Measurements from ENCODE around the gene KCNH5. TPM values are rescaled to one million over a fixed set of nuclear protein-coding genes. Genes with fewer than 3 reads are reported as not detected.

Gene KCNH5
- total RNA-seq, 1 donor from 2014 or later, result 2.8 TPM

GRCh38 chr14:62914025-62914424, 131.2 kb downstream of the KCNH5 start:
- H3K36me3 Mint-ChIP-seq, result no peaks in the 10 kb centered on the region
- H3K9me3 Mint-ChIP-seq, result no peaks in the 10 kb centered on the region
- no peaks in the 10 kb centered on the region for H3K27me3 Mint-ChIP-seq
- no peak overlapping the region for H3K4me3 Mint-ChIP-seq
- no peaks in the 10 kb centered on the region for H3K4me1 Mint-ChIP-seq (ENCODE audit: unreplicated experiment)
- no peak for TF ChIP-seq CTCF (conservative IDR thresholded peaks at IDR 0.05)
- no peak overlapping the region for H3K27ac Mint-ChIP-seq
- DNase-seq (ENCODE audit: extremely low spot score, unreplicated experiment), result no peak

- no peaks in the 10 kb centered on the region for H3K36me3 Mint-ChIP-seq
- no peak overlapping the region for H3K4me3 Mint-ChIP-seq
- DNase-seq (ENCODE audit: extremely low spot score, unreplicated experiment), result no peak
- no peaks in the 10 kb centered on the region for H3K27me3 Mint-ChIP-seq
- no peak for TF ChIP-seq CTCF (conservative IDR thresholded peaks at IDR 0.05)
- no peak overlapping the region for H3K27ac Mint-ChIP-seq
- peaks cover 4% of the 10 kb centered on the region for H3K4me1 Mint-ChIP-seq (ENCODE audit: unreplicated experiment)
- H3K9me3 Mint-ChIP-seq, result no peaks in the 10 kb centered on the region
Observed at GRCh38 chr14:62908506-62908905, 136.8 kb downstream of the KCNH5 start.

GRCh38 chr14:62905566-62905965, 139.7 kb downstream of the KCNH5 start:
- no peak for TF ChIP-seq CTCF (conservative IDR thresholded peaks at IDR 0.05)
- DNase-seq (ENCODE audit: extremely low spot score, unreplicated experiment), result no peak

GRCh38 chr14:62897771-62898170, 147.5 kb downstream of the KCNH5 start:
- DNase-seq (ENCODE audit: extremely low spot score, unreplicated experiment), result no peak
- Mint-ChIP-seq H3K9me3 (no peaks in the 10 kb centered on the region), H3K27ac (no peak overlapping the region), H3K4me3 (no peak overlapping the region), H3K4me1 (ENCODE audit: unreplicated experiment) (no peaks in the 10 kb centered on the region), H3K36me3 (no peaks in the 10 kb centered on the region), H3K27me3 (no peaks in the 10 kb centered on the region)
- no peak for TF ChIP-seq CTCF (conservative IDR thresholded peaks at IDR 0.05)

More at GRCh38 chr14:62905566-62905965, 139.7 kb downstream of the KCNH5 start:
- H3K4me1 Mint-ChIP-seq (ENCODE audit: unreplicated experiment), result peaks cover 4% of the 10 kb centered on the region
- H3K27me3 Mint-ChIP-seq, result no peaks in the 10 kb centered on the region
- no peak overlapping the region for H3K27ac Mint-ChIP-seq
- H3K9me3 Mint-ChIP-seq, result no peaks in the 10 kb centered on the region
- no peak overlapping the region for H3K4me3 Mint-ChIP-seq
- no peaks in the 10 kb centered on the region for H3K36me3 Mint-ChIP-seq

GRCh38 chr14:62896932-62897456, 148.3 kb downstream of the KCNH5 start:
- Mint-ChIP-seq H3K36me3 (no peaks in the 10 kb centered on the region), H3K4me1 (ENCODE audit: unreplicated experiment) (no peaks in the 10 kb centered on the region), H3K27ac (no peak overlapping the region), H3K9me3 (no peaks in the 10 kb centered on the region), H3K27me3 (no peaks in the 10 kb centered on the region), H3K4me3 (no peak overlapping the region)
- TF ChIP-seq CTCF (conservative IDR thresholded peaks at IDR 0.05), result no peak
- no peak for DNase-seq (ENCODE audit: extremely low spot score, unreplicated experiment)

GRCh38 chr14:62894736-62895135, 150.5 kb downstream of the KCNH5 start:
- H3K4me1 Mint-ChIP-seq (ENCODE audit: unreplicated experiment), result no peaks in the 10 kb centered on the region
- no peak overlapping the region for H3K4me3 Mint-ChIP-seq
- H3K36me3 Mint-ChIP-seq, result no peaks in the 10 kb centered on the region
- no peaks in the 10 kb centered on the region for H3K9me3 Mint-ChIP-seq
- TF ChIP-seq CTCF (conservative IDR thresholded peaks at IDR 0.05), result no peak
- H3K27me3 Mint-ChIP-seq, result no peaks in the 10 kb centered on the region
- no peak overlapping the region for H3K27ac Mint-ChIP-seq
- no peak for DNase-seq (ENCODE audit: extremely low spot score, unreplicated experiment)

All from type B pancreatic cell (in vitro differentiated cells).